HG02610 (cell line): ENCODE data around the gene TMEM263.
A peak's percentile ranks its signal among the peaks of the same experiment; 100 is the strongest.
"Not testable (repeated sequence)": the region's sequence is repeated elsewhere in the genome, so short reads cannot be mapped to it uniquely, and the experiment has no call there.

Experiments used
- ATAC-seq: cut with Tn5 transposase; IDR thresholded peaks from one replicate; pipeline ENCODE4 v1.9.1; 2021; ENCODE audit warnings: mild to moderate bottlenecking, moderate library complexity; ENCODE audit not compliant: unreplicated experiment

Gene TMEM263

DNA sequence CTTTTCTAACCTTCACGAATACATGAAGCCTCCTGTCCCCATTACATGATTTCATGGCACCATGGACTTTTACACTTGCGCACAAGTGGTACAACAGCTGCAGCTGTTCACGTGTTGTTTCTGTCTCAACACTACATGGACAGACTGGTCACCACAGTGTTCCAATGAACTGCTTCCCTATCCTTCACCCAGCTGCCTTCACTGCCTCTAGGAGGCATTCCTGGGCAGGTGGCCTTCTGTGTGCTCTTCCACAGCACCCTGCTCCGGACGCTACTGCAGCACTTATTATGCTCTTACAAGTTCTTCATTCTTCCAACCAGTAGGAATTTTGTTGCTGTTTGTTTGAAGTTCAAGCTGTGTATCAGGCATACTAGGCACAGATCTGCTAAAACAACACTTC, 29.8 kb downstream of the TMEM263 start:
- no peak for ATAC-seq

DNA sequence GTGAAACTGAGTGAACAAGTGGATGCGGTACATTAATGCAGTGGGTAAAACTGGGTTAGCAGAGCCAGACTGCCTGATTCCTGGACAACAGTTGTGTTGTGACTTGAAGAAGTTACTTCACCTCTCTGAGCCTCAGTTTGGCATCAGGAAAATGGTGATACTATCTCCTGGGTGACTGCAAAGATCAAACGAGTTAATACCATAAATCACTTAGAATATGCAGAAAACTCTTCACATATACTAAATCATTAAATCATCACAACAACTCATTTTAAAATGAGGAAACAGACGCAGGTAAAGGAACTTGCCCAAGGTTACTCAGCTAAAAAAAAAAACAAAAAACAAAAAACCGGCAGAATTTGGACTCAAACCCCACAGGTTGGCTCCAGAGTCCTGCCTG, 30.4 kb downstream of the TMEM263 start:
- ATAC-seq = no peak

GRCh38 chr12:106986625-106987389, 31.1 kb downstream of the TMEM263 start, which contains the start of gene MTERF2:
TSS of gene MTERF2 (minus strand) at chr12:106987146. CDS start at chr12:106978714, 8,432 bp downstream.
- peak; percentile 92 for ATAC-seq

- no peak for ATAC-seq
These were observed 32.1 kb downstream of the TMEM263 start for GRCh38 chr12:106987846-106988245.

GRCh38 chr12:106994579-106995220, 39.0 kb downstream of the TMEM263 start:
- ATAC-seq = no peak

DNA sequence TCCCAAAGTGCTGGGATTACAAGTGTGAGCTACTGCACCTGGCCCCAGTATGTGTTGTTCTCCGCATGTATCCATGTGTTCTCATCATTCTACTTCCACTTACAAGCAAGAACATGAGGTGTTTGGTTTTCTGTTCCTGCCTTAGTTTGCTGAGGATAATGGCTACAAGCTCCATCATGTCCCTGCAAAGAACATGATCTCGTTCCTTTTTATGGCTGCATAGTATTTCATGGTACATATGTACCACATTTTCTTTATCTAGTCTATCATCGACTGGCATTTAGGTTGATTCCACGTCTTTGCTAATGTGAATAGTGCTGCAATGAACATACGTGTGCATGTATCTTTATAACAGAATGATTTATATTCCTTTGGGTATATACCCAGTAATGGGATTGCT, 40.4 kb downstream of the TMEM263 start:
- ATAC-seq = not testable (repeated sequence)

DNA sequence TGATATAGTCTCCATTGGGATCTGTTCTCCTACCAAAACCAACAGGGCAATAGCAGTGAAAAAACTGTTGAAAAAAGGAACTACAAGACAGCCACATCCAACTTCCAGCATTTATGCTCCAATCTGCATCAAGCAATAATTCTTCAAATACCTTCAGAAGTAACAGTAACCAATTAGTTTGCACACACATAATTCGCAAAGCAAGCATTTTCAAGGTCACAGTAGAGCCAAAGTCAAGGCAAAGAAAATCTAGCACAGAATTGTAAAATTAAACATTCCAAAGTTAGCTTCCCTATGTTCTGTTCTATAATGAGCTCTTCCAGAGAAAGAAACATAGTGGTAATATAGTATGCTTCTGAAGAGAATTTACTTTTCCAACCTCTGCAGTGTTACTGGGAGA, 42.2 kb downstream of the TMEM263 start:
- ATAC-seq = no peak

- no peak for ATAC-seq
These were observed 43.7 kb downstream of the TMEM263 start for GRCh38 chr12:106999446-106999845.

- not testable (repeated sequence) for ATAC-seq
These were observed 47.0 kb downstream of the TMEM263 start for GRCh38 chr12:107002665-107003064.

- ATAC-seq = no peak
These were observed 51.7 kb downstream of the TMEM263 start for GRCh38 chr12:107007411-107007810.

DNA sequence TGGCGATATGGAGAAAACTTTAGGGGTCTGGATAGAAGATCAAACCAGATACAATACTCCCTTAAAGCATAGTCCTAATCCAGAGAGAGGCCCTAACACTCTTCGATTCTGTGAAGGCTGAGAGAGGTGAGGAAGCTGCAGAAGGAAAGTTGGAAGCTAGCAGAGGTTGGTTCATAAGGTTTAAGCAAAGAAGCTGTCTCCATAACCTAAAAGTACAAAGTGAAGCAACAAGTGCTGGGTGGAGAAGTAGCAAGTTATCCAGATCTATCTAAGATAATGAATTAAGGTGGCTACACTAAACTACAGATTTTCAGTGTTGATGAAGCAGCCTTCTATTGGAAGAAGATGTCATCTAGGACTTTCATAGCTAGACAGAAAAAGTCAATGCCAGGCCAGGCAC, 55.8 kb downstream of the TMEM263 start:
- ATAC-seq = no peak

DNA sequence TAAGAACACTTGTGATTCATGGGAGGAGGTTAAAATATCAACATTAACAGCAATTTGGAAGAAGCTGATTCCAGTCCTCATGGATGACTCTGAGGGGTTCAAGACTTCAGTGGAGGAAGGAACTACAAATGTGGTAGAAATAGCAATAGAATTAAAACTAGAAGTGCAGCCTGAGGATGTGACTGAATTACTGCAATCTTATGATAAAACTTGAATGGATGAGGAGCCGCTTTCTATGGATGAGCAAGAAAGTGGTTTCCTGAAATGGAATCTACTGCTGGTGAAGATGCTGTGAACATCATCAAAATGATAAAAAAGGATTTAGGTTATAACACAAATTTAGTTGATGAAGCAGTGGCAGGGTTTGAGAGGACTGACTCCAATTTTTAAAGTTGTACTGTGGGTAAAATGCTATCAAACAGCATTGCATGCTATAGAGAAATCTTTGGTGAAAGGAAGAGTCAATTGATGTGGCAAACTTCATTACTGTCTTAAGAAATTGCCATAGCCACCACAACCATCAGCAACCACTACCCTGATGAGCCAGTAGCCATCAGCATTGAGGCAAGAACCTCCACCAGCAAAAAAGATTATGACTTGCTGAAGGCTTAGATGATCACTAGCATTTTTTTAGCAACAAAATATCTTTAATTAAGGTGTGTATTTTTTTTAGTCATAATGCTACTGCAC, 57.2 kb downstream of the TMEM263 start:
- ATAC-seq = no peak

GRCh38 chr12:107014055-107014454, 58.3 kb downstream of the TMEM263 start:
- no peak for ATAC-seq

DNA sequence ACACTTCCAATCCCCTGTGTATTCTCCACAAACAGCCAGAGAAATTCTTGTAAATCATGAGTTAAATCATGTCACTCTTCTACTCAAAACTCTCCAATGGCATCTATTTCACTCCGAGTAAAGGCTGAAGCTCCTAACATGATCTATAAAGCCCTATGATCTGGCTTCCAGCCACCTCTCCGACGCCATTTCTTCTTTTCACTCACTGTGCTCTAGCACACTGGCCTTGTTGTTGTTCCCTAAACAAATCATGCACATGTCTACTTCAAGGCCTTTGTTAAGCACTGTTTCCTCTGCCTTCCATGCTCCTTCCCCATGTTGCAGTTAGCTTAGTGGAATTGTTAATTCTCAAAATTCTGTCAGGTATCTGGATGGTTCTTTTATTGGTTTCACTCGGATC, 61.3 kb downstream of the TMEM263 start:
- ATAC-seq = no peak

DNA sequence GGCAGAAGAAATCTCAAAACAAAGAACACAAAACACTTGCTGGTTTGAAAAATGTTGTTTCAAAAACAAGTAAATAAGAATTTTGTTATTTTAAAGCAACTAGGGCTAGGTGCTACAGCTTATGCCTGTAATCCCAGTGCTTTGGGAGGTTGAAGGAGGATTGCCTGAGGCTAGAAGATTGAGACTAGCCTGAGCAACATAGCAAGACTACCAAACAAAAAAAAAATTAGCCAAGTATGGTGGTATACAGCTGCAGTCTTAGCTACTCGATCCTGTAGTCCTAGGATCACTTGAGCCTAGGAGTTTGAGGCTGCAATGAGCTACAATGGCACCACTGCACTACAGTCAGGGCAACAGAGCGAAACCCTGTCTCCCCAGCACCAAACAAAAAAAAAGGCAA, 63.8 kb downstream of the TMEM263 start:
- no peak for ATAC-seq
